Keratinocyte (primary cell): ENCODE measurements around the gene S100A10. TPM values are rescaled to one million over a fixed set of nuclear protein-coding genes. Genes with fewer than 3 reads are reported as not detected.

Experiments
- DNase-seq: peaks from one replicate; pipeline ENCODE4 v3.0.0-alpha.2; 2011; ENCODE audit warnings: low read depth, missing footprints, low spot score
- FAIRE-seq: peaks from 2 replicates; lab custom pipeline; 2011; peaks lifted over from hg19 to GRCh38; lab: Jason Lieb, UNC
- H2AFZ ChIP-seq: 2 replicates; pipeline ENCODE4 v1.6.0; 2012; ENCODE audit warnings: low read length, control low read depth, inconsistent platforms; ENCODE audit not compliant: control insufficient read depth
- H3K27ac ChIP-seq: 2 replicates; pipeline ENCODE4 v1.5.1; 2011; ENCODE audit warnings: low read length; ENCODE audit not compliant: control insufficient read depth, insufficient read depth
- H3K27me3 ChIP-seq: 3 replicates; pipeline ENCODE4 v1.6.0; 2011; ENCODE audit warnings: low read length; ENCODE audit not compliant: control insufficient read depth, insufficient read depth; ENCODE audit errors: extremely low read depth
- H3K36me3 ChIP-seq, 2 experiments: 2 replicates in 1 of 2; 3 replicates in 1 of 2; pipeline ENCODE4 v1.5.1; 2011; ENCODE audit warnings: low read length in 2 of 2, mild to moderate bottlenecking in 1 of 2; ENCODE audit not compliant: control insufficient read depth in 2 of 2, insufficient read depth in 2 of 2; ENCODE audit errors: extremely low read depth in 1 of 2
- H3K4me1 ChIP-seq: 3 replicates; pipeline ENCODE4 v1.5.1; 2011; ENCODE audit warnings: low read length; ENCODE audit not compliant: control insufficient read depth, insufficient read depth; ENCODE audit errors: extremely low read depth
- H3K4me2 ChIP-seq: 3 replicates; pipeline ENCODE4 v1.6.0; 2011; ENCODE audit warnings: low read depth, low read length; ENCODE audit not compliant: control insufficient read depth, insufficient read depth; ENCODE audit errors: extremely low read depth
- H3K4me3 ChIP-seq, 3 experiments: fragments of 200-600 bp in 1 of 3; sonication (generic) in 1 of 3; 2 replicates in 2 of 3; 3 replicates in 1 of 3; pipeline ENCODE4 v1.5.1; 2011 to 2016; ENCODE audit warnings: low read length in 3 of 3, mild to moderate bottlenecking in 3 of 3, control low read depth in 2 of 3, inconsistent platforms in 1 of 3, low read depth in 1 of 3, mixed read lengths in 1 of 3, mixed run types in 1 of 3, moderate library complexity in 1 of 3; ENCODE audit not compliant: control insufficient read depth in 2 of 3, insufficient read depth in 2 of 3; ENCODE audit errors: extremely low read depth in 1 of 3
- H3K79me2 ChIP-seq: 2 replicates; pipeline ENCODE4 v1.6.0; 2012; ENCODE audit warnings: low read length; ENCODE audit not compliant: control insufficient read depth, insufficient read depth
- H3K9ac ChIP-seq: 3 replicates; pipeline ENCODE4 v1.6.0; 2011; ENCODE audit warnings: low read length; ENCODE audit not compliant: control insufficient read depth, insufficient read depth; ENCODE audit errors: extremely low read depth
- H3K9me1 ChIP-seq: 3 replicates; pipeline ENCODE4 v1.6.0; 2011; ENCODE audit warnings: low read length; ENCODE audit not compliant: control insufficient read depth, insufficient read depth; ENCODE audit errors: extremely low read depth
- H3K9me3 ChIP-seq: 2 replicates; pipeline ENCODE4 v1.5.1; 2012; ENCODE audit warnings: low read depth, low read length; ENCODE audit not compliant: control insufficient read depth
- H4K20me1 ChIP-seq: 3 replicates; pipeline ENCODE4 v1.6.0; 2011; ENCODE audit warnings: low read length; ENCODE audit not compliant: control insufficient read depth, insufficient read depth; ENCODE audit errors: extremely low read depth
- EZH2 ChIP-seq: IDR thresholded peaks from one replicate; pipeline ENCODE4 v1.6.1; 2012; ENCODE audit warnings: inconsistent platforms, mild to moderate bottlenecking, low read length, moderate library complexity
- dilution Hi-C: fragments of 300-500 bp; cut with MboI; formaldehyde crosslinking; loops from one replicate; pipeline ENCODE4 v1.7.0; 2020; ENCODE audit warnings: low sequenced_read_pairs; ENCODE audit not compliant: extremely low pct_ligation_motif_present
- polyA plus RNA-seq, 5 experiments: library from polyadenylated mRNA; depleted of rRNA in 3 of 5; stranded (reverse) in 3 of 5; stranded (forward) in 1 of 5; unstranded in 1 of 5; fragments of >200 nt; gene quantifications; 1 replicate in 1 of 5; 2 replicates in 3 of 5; 3 replicates in 1 of 5; pipeline versions ENCODE4 v1.2.1 to v1.2.3, GENCODE V29; 2011 to 2012; ENCODE audit warnings: missing spikeins in 2 of 5, low read depth in 1 of 5, low replicate concordance in 1 of 5
- TF ChIP-seq, protein P1 (sequence below), 3 experiments: IDR thresholded peaks in 1 of 3; conservative IDR thresholded peaks in 1 of 3; optimal IDR thresholded peaks in 1 of 3; 2 replicates in 2 of 3; 3 replicates in 1 of 3; pipeline versions ENCODE3 to v1.5.1; 2011; ENCODE audit warnings: low read length in 3 of 3, mild to moderate bottlenecking in 3 of 3, moderate library complexity in 2 of 3, control low read depth in 1 of 3, inconsistent platforms in 1 of 3; ENCODE audit not compliant: insufficient read depth in 2 of 3; ENCODE audit errors: extremely low read depth in 1 of 3

The S100A10 gene
- polyA plus RNA-seq, 1 donor (not counting 4 experiments of a cell fraction or from before 2014, with no cell fraction given): 1,061 TPM

DNA sequence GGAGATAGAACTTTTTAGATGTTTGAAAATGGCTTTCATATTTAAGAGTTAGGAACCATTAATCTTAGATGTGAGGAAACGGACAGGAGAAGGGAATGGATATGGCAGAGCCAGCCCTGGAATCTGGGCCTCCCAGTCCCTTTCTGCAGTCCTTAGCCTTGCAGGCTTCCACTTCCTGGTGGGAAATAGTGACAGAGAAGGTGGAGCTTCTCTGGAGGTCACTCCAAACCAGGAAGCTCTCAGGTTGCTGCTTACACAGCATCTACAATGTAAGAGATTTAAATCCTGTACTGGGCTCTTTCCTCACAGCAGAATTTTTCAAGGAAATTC is 40.6 kb upstream of the S100A10 start:
- H3K9me1 ChIP-seq: no peaks in the 10 kb centered on the region
- peak overlapping the region; percentile 70 for H3K4me2 ChIP-seq
- H3K9me3 ChIP-seq: no peaks in the 10 kb centered on the region
- H2AFZ ChIP-seq: no peak overlapping the region
- peaks cover 42% of the 10 kb centered on the region for H3K79me2 ChIP-seq
- peaks cover 27% of the 10 kb centered on the region for H3K4me1 ChIP-seq
- peak overlapping the region; percentile 97 for H3K9ac ChIP-seq
- dilution Hi-C loops: no loop called here
- DNase-seq (no peak), FAIRE-seq (no peak)
- peaks cover 18 to 38% of the 10 kb centered on the region in 2 experiments for H3K36me3 ChIP-seq
- H3K4me3 ChIP-seq: peak overlapping the region; percentile 70 to 88 (median 87)
- peaks cover 4% of the 10 kb centered on the region for H4K20me1 ChIP-seq
- peak overlapping the region; percentile 97 for H3K27ac ChIP-seq
- TF ChIP-seq, protein P1, sequence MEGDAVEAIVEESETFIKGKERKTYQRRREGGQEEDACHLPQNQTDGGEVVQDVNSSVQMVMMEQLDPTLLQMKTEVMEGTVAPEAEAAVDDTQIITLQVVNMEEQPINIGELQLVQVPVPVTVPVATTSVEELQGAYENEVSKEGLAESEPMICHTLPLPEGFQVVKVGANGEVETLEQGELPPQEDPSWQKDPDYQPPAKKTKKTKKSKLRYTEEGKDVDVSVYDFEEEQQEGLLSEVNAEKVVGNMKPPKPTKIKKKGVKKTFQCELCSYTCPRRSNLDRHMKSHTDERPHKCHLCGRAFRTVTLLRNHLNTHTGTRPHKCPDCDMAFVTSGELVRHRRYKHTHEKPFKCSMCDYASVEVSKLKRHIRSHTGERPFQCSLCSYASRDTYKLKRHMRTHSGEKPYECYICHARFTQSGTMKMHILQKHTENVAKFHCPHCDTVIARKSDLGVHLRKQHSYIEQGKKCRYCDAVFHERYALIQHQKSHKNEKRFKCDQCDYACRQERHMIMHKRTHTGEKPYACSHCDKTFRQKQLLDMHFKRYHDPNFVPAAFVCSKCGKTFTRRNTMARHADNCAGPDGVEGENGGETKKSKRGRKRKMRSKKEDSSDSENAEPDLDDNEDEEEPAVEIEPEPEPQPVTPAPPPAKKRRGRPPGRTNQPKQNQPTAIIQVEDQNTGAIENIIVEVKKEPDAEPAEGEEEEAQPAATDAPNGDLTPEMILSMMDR (optimal IDR thresholded peaks at IDR 0.05 in 1 of 3, IDR thresholded peaks at IDR 0.05 in 1 of 3, conservative IDR thresholded peaks at IDR 0.05 in 1 of 3; ENCODE audit: extremely low read depth in 1 of 3, insufficient read depth in 2 of 3, low read length in 3 of 3): no peak
- no peak for TF ChIP-seq EZH2
- H3K27me3 ChIP-seq: no peaks in the 10 kb centered on the region

DNA sequence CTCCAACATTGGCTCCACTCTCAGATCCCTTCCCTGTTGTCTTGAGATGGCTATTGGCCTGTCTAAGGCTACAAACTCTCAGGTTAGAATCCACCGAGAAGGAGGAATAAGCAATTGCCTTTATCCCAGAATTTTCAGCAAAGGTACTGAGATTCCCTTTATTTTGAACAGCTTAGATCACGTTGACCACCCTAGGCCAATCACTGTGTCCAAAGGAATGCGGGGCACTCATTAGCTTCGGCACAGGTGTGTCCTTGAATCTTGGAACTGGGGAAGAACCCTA is 36.2 kb upstream of the S100A10 start:
- H3K79me2 ChIP-seq: peaks cover 24% of the 10 kb centered on the region
- no peaks in the 10 kb centered on the region for H3K27me3 ChIP-seq
- H3K36me3 ChIP-seq: peaks cover 15 to 32% of the 10 kb centered on the region in 2 experiments
- H3K4me1 ChIP-seq: peaks cover 41% of the 10 kb centered on the region
- DNase-seq: no peak
- peaks cover 4% of the 10 kb centered on the region for H4K20me1 ChIP-seq
- H2AFZ ChIP-seq: no peak overlapping the region
- TF ChIP-seq EZH2: no peak
- TF ChIP-seq, protein P1 (optimal IDR thresholded peaks at IDR 0.05 in 1 of 3, IDR thresholded peaks at IDR 0.05 in 1 of 3, conservative IDR thresholded peaks at IDR 0.05 in 1 of 3; ENCODE audit: extremely low read depth in 1 of 3, insufficient read depth in 2 of 3, low read length in 3 of 3): no peak
- H3K4me2 ChIP-seq: no peak overlapping the region
- FAIRE-seq: no peak
- H3K4me3 ChIP-seq: no peak overlapping the region
- dilution Hi-C loops: no loop called here
- H3K9ac ChIP-seq: no peak overlapping the region
- peak overlapping the region; percentile 68 for H3K27ac ChIP-seq
- no peaks in the 10 kb centered on the region for H3K9me1 ChIP-seq
- H3K9me3 ChIP-seq: no peaks in the 10 kb centered on the region
